DMS79 treated with DMSO at 0.1 percent for 48 hours (cell line): Measurements from ENCODE around the gene RAI14.
"Not testable (repeated sequence)": the region's sequence is repeated elsewhere in the genome, so short reads cannot be mapped to it uniquely, and the experiment has no call there.

ENCODE experiments used
- DNase-seq: peaks from one replicate; lab custom pipeline; 2025; lab: John Stamatoyannopoulos, UW

RAI14 gene

GRCh38 chr5:34820593-34820992 lies 164.5 kb downstream of the RAI14 start:
- DNase-seq, result no peak

GRCh38 chr5:34822956-34823715 lies 167.0 kb downstream of the RAI14 start:
- DNase-seq, result no peak

GRCh38 chr5:34826347-34826746 lies 170.2 kb downstream of the RAI14 start:
- no peak for DNase-seq

- DNase-seq, result no peak
These were observed 171.7 kb downstream of the RAI14 start for GRCh38 chr5:34827588-34828506.

- DNase-seq, result not testable (repeated sequence)
These were observed 174.7 kb downstream of the RAI14 start for GRCh38 chr5:34830827-34831226.

- DNase-seq, result no peak
These were observed 175.2 kb downstream of the RAI14 start for GRCh38 chr5:34831303-34831702.

GRCh38 chr5:34832568-34832967 lies 176.4 kb downstream of the RAI14 start:
- no peak for DNase-seq

GRCh38 chr5:34833090-34833489 lies 177.0 kb downstream of the RAI14 start:
- DNase-seq, result no peak

- no peak for DNase-seq
These were observed 178.1 kb downstream of the RAI14 start for GRCh38 chr5:34833976-34834793.

GRCh38 chr5:34834794-34835089 lies 178.6 kb downstream of the RAI14 start:
- no peak for DNase-seq

GRCh38 chr5:34835664-34836063 lies 179.5 kb downstream of the RAI14 start:
- DNase-seq, result no peak

- peak; percentile 89 for DNase-seq
These were observed 182.9 kb downstream of the RAI14 start, which contains the start of gene TTC23L for GRCh38 chr5:34838785-34839714. TTC23L (plus strand) TSS chr5:34839164; CDS start chr5:34840672, 1,508 bp downstream.

- DNase-seq, result no peak
These were observed 185.7 kb downstream of the RAI14 start for GRCh38 chr5:34841816-34842215.

- no peak for DNase-seq
These were observed 186.4 kb downstream of the RAI14 start for GRCh38 chr5:34842554-34842953.

GRCh38 chr5:34843497-34843896 lies 187.4 kb downstream of the RAI14 start:
- no peak for DNase-seq

GRCh38 chr5:34844106-34844505 lies 188.0 kb downstream of the RAI14 start:
- DNase-seq, result no peak

GRCh38 chr5:34844999-34845398 lies 188.9 kb downstream of the RAI14 start:
- no peak for DNase-seq

GRCh38 chr5:34847056-34847455 lies 190.9 kb downstream of the RAI14 start:
- no peak for DNase-seq

GRCh38 chr5:34847552-34847951 lies 191.4 kb downstream of the RAI14 start:
- no peak for DNase-seq

- no peak for DNase-seq
These were observed 192.1 kb downstream of the RAI14 start for GRCh38 chr5:34848230-34848629.

- no peak for DNase-seq
These were observed 193.1 kb downstream of the RAI14 start for GRCh38 chr5:34849253-34849652.
